Stimulated activated CD4-positive, alpha-beta T cell treated with anti-CD3 and anti-CD28 coated beads, Interleukin-4, amount 100 ng/mL, for 48 hours (primary cell): ENCODE results near the gene ZDHHC1.
"Not testable (repeated sequence)": the region's sequence is repeated elsewhere in the genome, so short reads cannot be mapped to it uniquely, and the experiment has no call there.

ENCODE experiments used
- DNase-seq, 2 donors: peaks; one replicate each; pipeline ENCODE4 v3.0.0-alpha.2; 2020; ENCODE audit warnings: low read depth in 2 of 2

The ZDHHC1 gene

DNA sequence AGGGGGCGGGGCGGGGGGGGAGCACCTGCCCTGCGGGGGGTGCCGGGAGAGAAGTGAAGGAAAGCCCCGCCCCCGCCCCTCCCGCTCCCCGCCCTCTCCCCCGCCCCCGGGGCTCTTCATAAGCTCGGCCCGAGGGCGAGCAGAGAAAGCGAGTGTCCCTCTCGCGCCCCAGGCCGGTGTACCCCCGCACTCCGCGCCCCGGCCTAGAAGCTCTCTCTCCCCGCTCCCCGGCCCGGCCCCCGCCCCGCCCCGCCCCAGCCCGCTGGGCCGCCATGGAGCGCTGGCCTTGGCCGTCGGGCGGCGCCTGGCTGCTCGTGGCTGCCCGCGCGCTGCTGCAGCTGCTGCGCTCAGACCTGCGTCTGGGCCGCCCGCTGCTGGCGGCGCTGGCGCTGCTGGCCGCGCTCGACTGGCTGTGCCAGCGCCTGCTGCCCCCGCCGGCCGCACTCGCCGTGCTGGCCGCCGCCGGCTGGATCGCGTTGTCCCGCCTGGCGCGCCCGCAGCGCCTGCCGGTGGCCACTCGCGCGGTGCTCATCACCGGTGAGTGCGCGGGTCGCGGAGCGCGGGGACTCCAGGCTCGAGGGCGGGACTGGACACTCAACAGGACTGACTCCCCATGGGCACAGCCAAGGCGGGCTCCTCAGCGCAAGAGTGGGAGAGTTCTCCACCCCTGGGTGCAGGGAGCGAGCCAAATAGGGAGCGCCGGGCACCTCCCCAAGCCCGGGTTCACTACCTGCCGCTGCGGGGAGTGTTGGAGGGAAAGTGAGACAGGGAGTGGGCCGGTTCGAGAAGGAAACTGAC, 14.9 kb upstream of the ZDHHC1 start, which contains the start of gene HSD11B2:
Gene HSD11B2, plus strand, starts transcription at position 145 of the 798 bp plus-strand sequence. Its CDS starts 128 bp downstream, at position 273.
- DNase-seq = no peak

GRCh38 chr16:67430504-67430976, 14.3 kb upstream of the ZDHHC1 start:
- DNase-seq = peak in 1 of 2 donors; percentile 28

- DNase-seq = no peak
Measured at GRCh38 chr16:67429799-67430503, 13.7 kb upstream of the ZDHHC1 start.

GRCh38 chr16:67429053-67429798, 12.9 kb upstream of the ZDHHC1 start:
- DNase-seq = no peak

GRCh38 chr16:67428146-67428731, 12.0 kb upstream of the ZDHHC1 start:
- DNase-seq = peak; percentile 47 to 53

DNA sequence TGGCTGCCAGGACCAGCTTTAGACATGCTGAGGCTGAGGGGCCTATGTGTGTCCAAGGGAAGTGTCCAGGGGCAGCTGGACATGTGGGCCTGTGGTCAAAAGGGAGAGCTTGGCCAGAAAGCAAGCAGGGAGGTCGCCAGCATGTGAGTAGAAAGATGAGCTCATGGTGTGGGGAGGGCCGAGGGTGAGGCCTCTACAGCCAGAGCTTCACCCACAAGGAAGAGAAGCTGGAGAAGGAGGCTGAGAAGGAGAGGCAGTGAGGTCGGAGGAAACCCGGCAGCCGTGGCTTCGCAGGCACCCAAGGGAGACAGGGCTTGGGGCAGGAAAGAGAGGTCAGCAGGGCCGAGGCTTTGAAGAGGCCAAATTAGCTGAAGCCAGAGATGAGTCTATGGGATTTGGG, 10.7 kb upstream of the ZDHHC1 start:
- DNase-seq = no peak

GRCh38 chr16:67426022-67426421, 9.7 kb upstream of the ZDHHC1 start:
- DNase-seq = no peak

- DNase-seq = no peak
Measured at GRCh38 chr16:67425580-67425979, 9.3 kb upstream of the ZDHHC1 start.

GRCh38 chr16:67425061-67425460, 8.8 kb upstream of the ZDHHC1 start:
- DNase-seq = no peak

- DNase-seq = no peak
Measured at GRCh38 chr16:67424261-67424615, 8.0 kb upstream of the ZDHHC1 start.

GRCh38 chr16:67423611-67424260, 7.5 kb upstream of the ZDHHC1 start:
- no peak for DNase-seq

GRCh38 chr16:67423015-67423414, 6.7 kb upstream of the ZDHHC1 start:
- no peak for DNase-seq

- DNase-seq = no peak
Measured at GRCh38 chr16:67421030-67421429, 4.8 kb upstream of the ZDHHC1 start.

- DNase-seq = no peak
Measured at GRCh38 chr16:67419931-67420330, 3.7 kb upstream of the ZDHHC1 start.

DNA sequence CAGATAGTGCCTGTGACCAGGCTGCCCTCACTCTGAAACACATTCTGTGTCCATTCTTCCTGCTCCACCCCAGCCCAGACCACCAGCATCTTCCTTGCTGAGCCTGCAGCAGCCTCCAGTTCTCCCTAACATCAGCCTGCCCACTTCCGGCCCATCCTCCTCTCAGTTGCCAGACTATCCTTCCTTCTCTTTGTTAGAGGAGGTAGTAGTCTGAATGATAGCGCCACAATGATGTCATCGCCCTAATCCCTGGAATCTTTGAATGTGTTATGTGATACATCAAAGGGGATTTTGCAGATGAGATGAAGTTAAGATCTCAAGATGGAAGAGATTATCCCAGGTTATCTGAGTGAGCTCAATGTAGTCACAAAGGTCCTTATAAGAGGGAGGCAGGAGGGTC, 3.2 kb upstream of the ZDHHC1 start:
- no peak for DNase-seq

DNA sequence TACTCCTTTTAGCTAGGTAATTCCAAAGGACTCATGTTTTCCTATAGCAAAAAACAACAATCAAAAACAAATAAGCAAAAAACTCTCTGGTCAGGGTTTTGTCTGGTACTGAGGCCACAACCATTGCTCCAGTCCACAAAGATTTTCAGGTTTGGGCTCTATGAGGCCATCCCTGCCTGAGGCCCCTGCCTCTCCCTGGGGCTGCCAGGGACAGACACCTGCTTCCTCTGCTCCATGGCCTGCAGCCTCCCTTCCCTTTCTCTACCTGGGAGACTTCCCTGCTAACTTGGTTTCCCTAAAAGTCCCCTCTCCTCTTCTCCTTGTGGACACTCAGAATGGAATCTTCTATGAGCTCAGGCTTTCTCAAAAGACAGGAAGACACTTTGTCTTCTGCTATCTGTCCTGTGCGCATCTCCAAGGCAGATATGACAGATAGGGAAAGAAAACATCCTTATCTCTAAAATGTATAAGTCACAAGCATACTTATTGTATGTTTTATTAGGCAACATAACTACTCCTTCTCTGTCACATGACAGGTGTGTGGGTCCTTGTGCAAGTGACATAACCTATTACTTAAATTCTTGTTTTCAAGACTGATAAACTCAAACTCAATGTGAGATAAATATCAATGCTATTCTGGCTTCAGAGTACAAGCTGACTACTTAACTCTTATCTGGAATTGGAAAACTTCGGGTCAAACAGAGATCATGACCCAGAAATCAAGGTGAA, 1.2 kb upstream of the ZDHHC1 start:
- no peak for DNase-seq

GRCh38 chr16:67415421-67415820, 856 bp downstream of the ZDHHC1 start:
- not testable (repeated sequence) for DNase-seq

DNA sequence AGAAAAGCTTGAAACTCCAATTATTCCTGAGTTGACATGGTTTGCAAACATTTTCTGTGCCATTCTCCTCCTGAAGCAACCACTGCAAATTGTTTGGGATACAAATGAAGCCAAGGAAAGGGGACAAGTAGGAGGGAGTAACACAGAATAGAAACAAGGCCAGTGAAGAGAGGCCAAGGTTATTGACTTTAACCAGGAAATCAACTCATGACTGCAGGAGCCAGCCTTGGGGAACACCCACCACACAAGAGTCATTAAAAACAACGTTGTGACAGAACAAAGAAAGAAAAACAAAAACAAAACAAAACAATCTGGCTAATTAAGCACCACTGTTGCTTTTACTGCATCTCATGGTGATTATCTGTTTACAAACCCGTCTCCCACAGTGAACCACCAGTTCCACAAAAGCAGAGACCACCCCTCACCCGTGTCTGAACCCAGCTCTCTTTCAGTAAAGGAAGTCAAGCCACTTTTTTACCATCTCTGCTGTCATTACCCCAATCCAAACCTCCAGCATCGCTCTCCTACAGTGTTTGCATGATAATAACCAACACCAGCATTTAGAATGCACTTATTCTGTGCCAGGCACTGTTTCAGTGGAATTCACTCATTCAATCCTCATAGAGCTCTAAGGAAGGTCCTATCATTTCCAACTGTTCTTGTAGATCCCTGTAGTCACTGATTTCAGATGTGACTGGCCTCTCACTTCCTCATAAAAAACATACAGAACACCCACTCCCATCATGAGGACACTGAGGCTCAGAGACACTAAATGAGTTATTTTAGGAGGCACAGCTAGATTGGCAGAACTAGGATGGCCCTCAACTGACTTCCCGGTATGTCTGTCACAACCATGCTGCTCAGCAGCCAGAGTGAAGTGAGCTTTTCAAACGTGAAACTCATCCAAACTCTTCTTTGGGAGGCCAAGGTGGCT, 2.0 kb downstream of the ZDHHC1 start:
- no peak for DNase-seq

- no peak for DNase-seq
Measured at GRCh38 chr16:67412294-67412693, 4.0 kb downstream of the ZDHHC1 start.

GRCh38 chr16:67411339-67411738, 4.9 kb downstream of the ZDHHC1 start:
- DNase-seq = no peak
